GM12874 (cell line): ENCODE results near the gene PWP1.

Experiments used
- CTCF ChIP-seq: IDR thresholded peaks from 2 replicates; pipeline ENCODE4 v1.5.1; 2011; ENCODE audit warnings: low read depth, mild to moderate bottlenecking, control low read depth, low read length, moderate library complexity; ENCODE audit not compliant: insufficient read depth

Gene PWP1

GRCh38 chr12:107668320-107669098 lies 17.1 kb upstream of the PWP1 start:
- TF ChIP-seq CTCF = no peak

GRCh38 chr12:107669946-107670345 lies 15.7 kb upstream of the PWP1 start:
- TF ChIP-seq CTCF = no peak

DNA sequence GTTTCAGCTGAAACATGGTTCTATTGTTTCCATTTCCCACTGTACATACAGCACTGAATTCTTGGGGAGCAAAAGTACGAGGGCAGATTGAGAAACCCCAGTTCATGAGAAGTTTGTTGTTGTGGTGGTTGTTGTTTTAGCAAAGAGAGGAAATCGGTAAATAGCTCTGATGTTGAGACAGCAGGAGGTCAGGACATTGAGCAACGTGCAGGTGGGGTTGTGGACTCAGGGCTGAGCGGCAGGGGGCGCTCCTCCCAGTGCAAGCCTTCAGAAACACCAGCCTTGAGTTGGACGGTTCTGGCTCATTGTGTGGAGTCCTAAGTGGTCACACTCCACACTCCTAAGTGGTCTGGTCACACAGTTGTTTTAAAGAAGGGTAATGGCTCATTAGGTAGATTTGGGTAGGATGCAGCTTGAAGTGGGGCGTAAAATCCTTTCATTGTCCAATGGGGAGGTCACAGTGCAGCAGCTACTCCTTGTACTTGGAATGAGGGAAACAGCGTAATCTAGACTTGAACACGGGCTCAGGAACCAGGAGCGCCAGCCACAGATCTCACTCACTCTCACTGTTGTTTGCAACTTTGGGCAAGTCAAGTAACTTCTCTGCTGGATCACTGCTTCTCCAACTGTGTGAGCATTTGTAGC lies 14.5 kb upstream of the PWP1 start:
- TF ChIP-seq CTCF = peak; percentile 91

GRCh38 chr12:107677671-107678070 lies 7.9 kb upstream of the PWP1 start:
- no peak for TF ChIP-seq CTCF

DNA sequence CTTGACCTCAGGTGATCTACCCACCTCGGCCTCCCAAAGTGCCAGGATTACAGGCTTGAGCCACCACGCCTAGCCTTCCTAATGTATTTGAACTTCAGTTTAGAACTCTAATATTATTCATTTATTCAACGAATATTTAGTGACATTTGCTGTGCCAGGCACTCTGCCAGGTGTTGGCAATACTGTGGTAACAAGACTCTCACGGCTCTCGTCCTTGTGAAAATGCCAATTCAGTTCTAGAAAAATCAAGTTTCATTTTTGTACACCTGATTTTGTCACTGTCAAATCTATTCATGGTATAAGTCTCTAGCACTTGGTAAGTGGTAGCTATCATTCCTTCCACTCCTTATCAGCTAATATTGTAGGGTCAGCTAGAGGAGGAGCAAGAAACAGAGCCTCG lies 6.3 kb upstream of the PWP1 start:
- no peak for TF ChIP-seq CTCF

- TF ChIP-seq CTCF = no peak
These were observed 4.2 kb upstream of the PWP1 start for GRCh38 chr12:107681455-107681835.

DNA sequence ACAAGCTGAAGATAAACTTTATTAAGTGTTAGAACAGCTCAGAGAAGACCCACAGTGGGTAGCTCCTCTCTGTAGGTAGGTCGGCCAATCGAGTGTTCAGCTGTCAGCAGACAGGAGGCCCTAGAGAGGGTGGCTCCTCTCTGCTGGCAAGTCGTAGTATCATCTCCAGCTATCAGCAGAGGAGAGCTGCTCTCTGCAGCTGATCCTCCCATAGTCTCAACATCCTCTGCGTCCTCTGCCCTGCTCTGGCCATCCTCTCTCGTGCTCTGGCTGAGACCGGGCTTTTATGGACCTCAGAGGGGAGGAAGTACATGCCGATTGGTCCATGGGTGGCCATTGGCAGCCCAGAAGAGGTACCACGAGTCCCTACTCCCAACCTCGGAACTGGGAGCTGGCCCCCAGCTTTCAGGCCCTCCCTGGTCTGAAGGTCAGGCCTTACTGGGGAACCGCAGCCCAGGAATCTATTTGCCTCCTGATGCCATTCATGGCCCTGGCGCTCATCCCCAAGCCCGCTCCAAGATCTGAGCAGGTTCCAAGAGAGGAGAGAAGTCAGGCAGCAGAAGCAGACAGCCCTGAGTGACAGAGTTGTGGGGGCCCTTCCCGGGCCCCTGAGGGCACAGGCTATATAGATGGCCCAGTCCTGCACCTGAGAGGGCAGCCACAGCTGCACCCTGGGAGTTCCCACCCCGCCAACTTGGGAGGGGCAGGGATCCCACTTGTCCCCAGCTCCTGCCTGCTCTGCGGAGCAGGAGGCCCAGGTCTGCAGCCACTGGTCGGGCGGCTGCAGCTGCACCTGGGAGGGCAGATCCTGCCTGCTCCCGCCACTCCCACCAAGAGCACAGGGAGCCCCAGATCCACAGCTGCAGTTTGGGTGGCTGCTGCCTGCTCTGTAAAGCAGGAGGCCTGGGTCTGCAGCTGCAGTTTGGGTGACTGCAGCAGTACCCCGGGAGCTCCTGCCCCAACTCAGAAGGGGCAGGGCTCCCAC lies 3.5 kb upstream of the PWP1 start:
- TF ChIP-seq CTCF = no peak
